Right lobe of liver (tissue), 4 donors: ENCODE data around the gene ST8SIA5.

Experiments used
- POLR2A ChIP-seq: fragments of 450-650 bp; IDR thresholded peaks from one replicate; pipeline ENCODE4 v1.6.1; 2017; ENCODE audit warnings: antibody characterized with exemption, mild to moderate bottlenecking
- TF ChIP-seq, protein P1 (sequence below), 4 donors: fragments of 200-600 bp in 3 of 4; fragments of 450-650 bp in 1 of 4; IDR thresholded peaks; one replicate each; pipeline versions ENCODE4 v1.5.1 to v1.8.0; 2016 to 2022; ENCODE audit warnings: antibody characterized with exemption in 4 of 4, mild to moderate bottlenecking in 2 of 4
- donor health status: DM: no; HTN: no; CAD: no.
- donor health status: DM: no; HTN: no; CAD: no.
- donor health status: DM: no; HTN: yes; CAD: no.

DNA sequence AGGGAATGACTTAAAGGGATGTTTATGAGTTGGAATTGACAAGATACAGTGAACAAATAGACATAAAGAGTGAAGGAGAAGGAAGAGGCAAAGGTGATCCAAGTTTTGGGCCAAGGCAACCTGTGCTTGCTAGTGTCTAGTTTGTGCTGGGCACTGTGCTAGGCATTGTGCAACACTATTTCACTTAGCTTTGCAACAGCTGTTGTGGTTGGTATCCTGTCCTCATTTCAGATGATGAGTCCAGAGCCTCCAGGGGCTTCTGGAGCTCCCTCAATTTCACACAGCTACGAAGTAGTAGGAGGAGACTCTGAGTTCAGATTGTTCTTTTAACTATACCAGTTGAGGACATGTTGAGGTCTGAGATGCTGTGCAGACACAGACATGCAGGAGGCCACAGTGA is 81.7 kb downstream of the ST8SIA5 start:
- TF ChIP-seq, protein P1, sequence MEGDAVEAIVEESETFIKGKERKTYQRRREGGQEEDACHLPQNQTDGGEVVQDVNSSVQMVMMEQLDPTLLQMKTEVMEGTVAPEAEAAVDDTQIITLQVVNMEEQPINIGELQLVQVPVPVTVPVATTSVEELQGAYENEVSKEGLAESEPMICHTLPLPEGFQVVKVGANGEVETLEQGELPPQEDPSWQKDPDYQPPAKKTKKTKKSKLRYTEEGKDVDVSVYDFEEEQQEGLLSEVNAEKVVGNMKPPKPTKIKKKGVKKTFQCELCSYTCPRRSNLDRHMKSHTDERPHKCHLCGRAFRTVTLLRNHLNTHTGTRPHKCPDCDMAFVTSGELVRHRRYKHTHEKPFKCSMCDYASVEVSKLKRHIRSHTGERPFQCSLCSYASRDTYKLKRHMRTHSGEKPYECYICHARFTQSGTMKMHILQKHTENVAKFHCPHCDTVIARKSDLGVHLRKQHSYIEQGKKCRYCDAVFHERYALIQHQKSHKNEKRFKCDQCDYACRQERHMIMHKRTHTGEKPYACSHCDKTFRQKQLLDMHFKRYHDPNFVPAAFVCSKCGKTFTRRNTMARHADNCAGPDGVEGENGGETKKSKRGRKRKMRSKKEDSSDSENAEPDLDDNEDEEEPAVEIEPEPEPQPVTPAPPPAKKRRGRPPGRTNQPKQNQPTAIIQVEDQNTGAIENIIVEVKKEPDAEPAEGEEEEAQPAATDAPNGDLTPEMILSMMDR (IDR thresholded peaks at IDR 0.05), result no peak
- TF ChIP-seq POLR2A, result no peak
